ENCODE measurements around the gene COPA.

- TF ChIP-seq TCF7L2 (IDR thresholded peaks at IDR 0.05; ENCODE audit: low read depth, low read length) (no peak), CTCF (IDR thresholded peaks at IDR 0.05) (no peak)
Measured at GRCh38 chr1:160285506-160285905, 57.5 kb downstream of the COPA start.

Measured in Panc1 (cell line).